ENCODE results near the gene BRCA2.

The BRCA2 gene

DNA sequence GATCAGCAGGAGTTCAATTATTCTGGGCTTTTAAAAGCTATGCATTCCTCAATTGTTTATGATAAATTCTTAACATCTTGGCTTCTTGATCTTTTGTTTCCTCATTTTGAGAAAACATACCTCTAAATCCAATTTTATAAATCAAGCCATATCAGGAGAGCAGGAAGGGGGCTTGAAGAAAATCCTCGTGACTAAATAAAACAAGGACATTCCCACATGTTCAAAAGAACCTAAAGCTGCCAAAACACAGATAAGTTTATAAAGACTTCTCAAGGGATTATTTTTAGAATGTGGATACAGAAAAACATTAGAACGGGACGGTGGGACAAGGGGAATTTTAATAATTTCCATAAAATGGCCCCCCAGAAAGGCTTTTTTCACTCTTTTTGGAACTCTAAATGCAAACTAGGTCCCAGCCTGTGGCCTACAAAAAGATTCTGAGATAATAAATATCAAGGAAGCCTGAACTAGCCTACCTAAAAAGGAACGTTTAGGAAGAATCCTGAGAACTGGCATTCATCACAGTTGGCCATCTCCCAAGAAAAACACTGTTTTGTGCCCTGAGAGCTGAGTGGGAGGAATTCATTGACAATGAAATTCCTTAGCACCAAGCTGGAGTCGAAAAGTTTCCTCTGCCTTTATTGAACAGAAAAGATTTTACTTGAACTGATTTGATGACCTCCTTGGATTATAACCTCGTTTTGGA is 30.2 kb upstream of the BRCA2 start:
- Histone ChIP-seq H3K9me3 (ENCODE audit: insufficient read depth, low read depth, low read length) (no peaks in the 10 kb centered on the region), H3K4me3 (ENCODE audit: low read length) (no peak overlapping the region), H3K36me3 (ENCODE audit: insufficient read depth, low read length) (no peaks in the 10 kb centered on the region), H3K27ac (ENCODE audit: low read depth, low read length) (peak overlapping the region; percentile 69), H3K9ac (ENCODE audit: low read depth, low read length) (no peak overlapping the region; the same call in 1 of the 2 replicates), H3K27me3 (ENCODE audit: insufficient read depth, low read length) (no peaks in the 10 kb centered on the region), H3K4me1 (ENCODE audit: insufficient read depth, low read length) (peaks cover 18% of the 10 kb centered on the region)
- 82% methylated on average over 6 of the region's 6 CpGs for WGBS

DNA sequence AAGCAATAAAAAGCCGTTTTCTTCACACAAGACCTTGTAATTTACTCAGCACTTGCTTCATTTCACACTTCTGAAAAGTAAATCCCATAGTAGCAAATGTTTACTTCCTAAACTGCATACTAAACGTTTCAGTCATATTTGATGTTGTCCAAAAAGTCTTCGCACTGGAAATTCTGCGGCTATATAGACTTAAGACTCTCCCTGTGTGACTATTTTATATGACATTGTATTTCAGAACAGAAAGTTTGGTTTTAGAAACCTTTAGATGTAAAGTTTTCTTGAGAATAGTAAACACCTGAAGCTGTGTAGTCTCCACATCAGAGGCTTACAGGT is 29.7 kb upstream of the BRCA2 start:
- no peaks in the 10 kb centered on the region for H3K27me3 ChIP-seq (ENCODE audit: insufficient read depth, low read length)
- peaks cover 18% of the 10 kb centered on the region for H3K4me1 ChIP-seq (ENCODE audit: insufficient read depth, low read length)
- H3K36me3 ChIP-seq (ENCODE audit: insufficient read depth, low read length) = no peaks in the 10 kb centered on the region
- no peak overlapping the region for H3K9ac ChIP-seq (ENCODE audit: low read depth, low read length)
- no peaks in the 10 kb centered on the region for H3K9me3 ChIP-seq (ENCODE audit: insufficient read depth, low read depth, low read length)
- WGBS = 94% methylated on average over 4 of the region's 4 CpGs
- H3K4me3 ChIP-seq (ENCODE audit: low read length) = no peak overlapping the region
- peak overlapping the region; percentile 52 for H3K27ac ChIP-seq (ENCODE audit: low read depth, low read length)

DNA sequence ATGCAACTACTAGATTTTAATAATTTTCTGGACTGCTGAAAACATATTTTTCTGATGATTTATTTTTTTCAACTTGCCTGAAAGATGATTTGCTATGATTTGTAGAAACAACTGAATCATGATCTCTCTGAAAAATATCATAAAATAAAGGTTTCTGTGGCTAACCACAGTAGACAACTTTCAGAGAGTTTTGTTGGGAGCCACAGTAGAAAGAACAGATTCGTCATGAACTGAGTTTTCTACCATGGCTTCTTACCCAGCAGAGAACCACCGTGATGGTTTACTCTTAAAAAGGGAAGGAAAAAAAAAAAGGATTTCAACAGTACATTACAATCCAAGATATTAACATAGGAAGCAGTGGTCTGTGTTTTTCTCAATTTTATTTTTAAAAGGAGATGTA is 18.1 kb upstream of the BRCA2 start:
- H3K36me3 ChIP-seq (ENCODE audit: insufficient read depth, low read length) = no peaks in the 10 kb centered on the region
- no peak overlapping the region for H3K27ac ChIP-seq (ENCODE audit: low read depth, low read length)
- H3K9me3 ChIP-seq (ENCODE audit: insufficient read depth, low read depth, low read length) = no peaks in the 10 kb centered on the region
- no peak overlapping the region for H3K4me3 ChIP-seq (ENCODE audit: low read length)
- WGBS = 78% methylated on average over 2 of the region's 2 CpGs
- no peaks in the 10 kb centered on the region for H3K27me3 ChIP-seq (ENCODE audit: insufficient read depth, low read length)
- no peaks in the 10 kb centered on the region; the same call in none of the 2 replicates for H3K4me1 ChIP-seq (ENCODE audit: insufficient read depth, low read length)
- H3K9ac ChIP-seq (ENCODE audit: low read depth, low read length) = no peak overlapping the region

DNA sequence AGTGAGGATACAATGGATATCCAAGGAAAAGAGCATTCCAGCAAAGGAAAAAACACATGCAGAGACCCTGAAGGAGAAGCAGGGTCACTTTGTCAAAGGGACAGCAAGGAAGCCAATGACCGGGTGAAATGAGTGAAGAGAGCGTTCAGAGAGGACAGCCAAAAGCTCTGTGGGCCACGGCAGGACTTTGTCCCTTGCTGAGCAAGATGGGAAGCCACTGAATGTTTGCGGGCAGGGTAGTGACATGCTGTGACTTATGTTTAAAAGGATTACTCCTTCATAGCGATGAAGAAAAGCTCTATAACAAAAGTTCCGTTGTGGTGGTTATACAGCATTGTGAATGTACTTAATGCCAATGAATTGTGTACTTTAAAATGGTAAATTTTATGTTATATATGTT is 16.6 kb upstream of the BRCA2 start:
- H3K4me3 ChIP-seq (ENCODE audit: low read length) = no peak overlapping the region
- H3K9me3 ChIP-seq (ENCODE audit: insufficient read depth, low read depth, low read length) = no peaks in the 10 kb centered on the region
- H3K27me3 ChIP-seq (ENCODE audit: insufficient read depth, low read length) = no peaks in the 10 kb centered on the region
- H3K4me1 ChIP-seq (ENCODE audit: insufficient read depth, low read length) = no peaks in the 10 kb centered on the region; the same call in 1 of the 2 replicates
- H3K9ac ChIP-seq (ENCODE audit: low read depth, low read length) = no peak overlapping the region
- 96% methylated on average over 6 of the region's 6 CpGs for WGBS
- H3K27ac ChIP-seq (ENCODE audit: low read depth, low read length) = no peak overlapping the region
- no peaks in the 10 kb centered on the region for H3K36me3 ChIP-seq (ENCODE audit: insufficient read depth, low read length)

DNA sequence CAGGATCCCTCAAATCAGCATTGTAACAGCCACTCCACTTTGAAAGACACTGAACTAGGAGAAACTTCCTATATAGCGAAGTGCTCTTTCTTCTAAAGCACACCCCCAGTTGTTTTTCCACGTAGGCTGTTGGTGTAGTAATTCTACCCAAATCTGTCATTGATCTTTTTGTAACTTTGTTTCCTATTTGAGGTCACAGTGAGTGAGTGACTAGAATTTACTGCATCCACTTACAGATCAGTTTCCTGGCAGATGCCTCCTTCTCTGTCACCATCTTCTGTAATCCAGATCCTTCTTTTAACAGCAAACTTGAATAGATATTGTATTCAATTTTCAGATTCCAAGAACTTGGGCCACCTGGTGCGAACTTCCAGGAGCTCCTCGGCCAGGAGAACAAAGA is 15.4 kb upstream of the BRCA2 start:
- Histone ChIP-seq H3K4me1 (ENCODE audit: insufficient read depth, low read length) (no peaks in the 10 kb centered on the region; the same call in 1 of the 2 replicates), H3K36me3 (ENCODE audit: insufficient read depth, low read length) (no peaks in the 10 kb centered on the region), H3K27me3 (ENCODE audit: insufficient read depth, low read length) (no peaks in the 10 kb centered on the region), H3K9ac (ENCODE audit: low read depth, low read length) (no peak overlapping the region), H3K9me3 (ENCODE audit: insufficient read depth, low read depth, low read length) (no peaks in the 10 kb centered on the region), H3K4me3 (ENCODE audit: low read length) (no peak overlapping the region), H3K27ac (ENCODE audit: low read depth, low read length) (no peak overlapping the region)
- 92% methylated on average over 4 of the region's 4 CpGs for WGBS

DNA sequence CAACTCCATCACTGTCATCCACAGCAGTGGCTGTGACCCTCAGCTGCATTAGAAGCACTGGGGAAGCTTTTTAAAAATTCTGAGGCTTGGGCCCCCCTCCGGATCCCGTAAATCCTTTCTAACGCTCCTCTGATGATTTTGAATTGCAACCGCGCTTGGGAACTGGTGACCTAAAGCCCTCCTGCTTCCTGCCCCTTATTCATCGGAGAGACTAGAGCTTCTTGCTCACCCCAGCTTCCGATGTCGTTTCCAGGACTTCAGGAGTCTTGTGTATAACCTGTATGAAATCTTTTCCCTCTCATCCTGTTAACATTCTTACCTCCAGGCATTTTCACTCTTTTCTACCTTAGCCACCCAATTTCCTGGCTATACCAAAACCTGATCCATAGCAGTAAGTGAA is 14.9 kb upstream of the BRCA2 start:
- Histone ChIP-seq H3K4me3 (ENCODE audit: low read length) (no peak overlapping the region), H3K27ac (ENCODE audit: low read depth, low read length) (no peak overlapping the region), H3K36me3 (ENCODE audit: insufficient read depth, low read length) (no peaks in the 10 kb centered on the region), H3K9ac (ENCODE audit: low read depth, low read length) (no peak overlapping the region), H3K4me1 (ENCODE audit: insufficient read depth, low read length) (no peaks in the 10 kb centered on the region; the same call in 1 of the 2 replicates), H3K27me3 (ENCODE audit: insufficient read depth, low read length) (no peaks in the 10 kb centered on the region), H3K9me3 (ENCODE audit: insufficient read depth, low read depth, low read length) (no peaks in the 10 kb centered on the region)
- WGBS = 68% methylated on average over 8 of the region's 8 CpGs

DNA sequence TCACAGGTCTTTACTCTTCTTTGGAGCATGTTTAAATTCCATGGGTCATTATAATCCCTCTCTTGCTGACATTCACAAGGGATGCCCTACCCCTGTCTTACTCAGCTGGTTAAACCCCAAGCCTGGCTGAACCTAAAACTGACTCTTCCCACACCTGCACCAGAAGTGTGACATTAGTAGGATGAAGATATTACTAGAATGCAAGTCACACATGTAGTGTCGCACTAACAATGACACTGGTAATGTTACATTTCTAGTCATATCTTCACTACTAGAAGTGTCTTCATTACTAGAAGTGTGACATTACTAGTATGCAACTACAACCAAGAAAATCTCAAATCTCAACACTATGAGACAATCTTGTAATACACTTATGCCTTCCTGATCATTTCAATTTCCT is 14.4 kb upstream of the BRCA2 start:
- Histone ChIP-seq H3K9ac (ENCODE audit: low read depth, low read length) (no peak overlapping the region), H3K27me3 (ENCODE audit: insufficient read depth, low read length) (no peaks in the 10 kb centered on the region), H3K4me3 (ENCODE audit: low read length) (no peak overlapping the region), H3K9me3 (ENCODE audit: insufficient read depth, low read depth, low read length) (no peaks in the 10 kb centered on the region), H3K27ac (ENCODE audit: low read depth, low read length) (no peak overlapping the region), H3K36me3 (ENCODE audit: insufficient read depth, low read length) (no peaks in the 10 kb centered on the region), H3K4me1 (ENCODE audit: insufficient read depth, low read length) (no peaks in the 10 kb centered on the region; the same call in 1 of the 2 replicates)
- WGBS = 100% methylated on average over 1 of the region's 1 CpG

DNA sequence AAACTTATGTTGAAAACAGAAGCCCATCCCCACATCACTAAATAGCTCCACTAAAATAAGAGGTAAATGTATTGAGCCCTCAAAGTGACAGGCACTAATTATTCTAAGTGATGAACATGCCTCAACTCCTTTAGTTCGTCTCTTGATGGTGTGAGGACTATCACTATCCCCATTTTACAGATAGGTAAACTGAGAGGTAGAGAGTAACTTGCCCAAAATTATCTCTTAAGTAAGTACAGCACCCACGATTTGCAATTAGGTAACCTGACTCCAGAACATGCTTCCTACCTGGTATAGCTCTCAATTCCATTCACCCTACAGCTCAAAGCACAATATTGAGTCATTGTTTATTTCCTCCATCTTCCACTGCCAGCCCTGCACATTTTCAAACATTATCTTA is 12.8 kb upstream of the BRCA2 start:
- H3K4me1 ChIP-seq (ENCODE audit: insufficient read depth, low read length) = no peaks in the 10 kb centered on the region; the same call in 1 of the 2 replicates
- H3K36me3 ChIP-seq (ENCODE audit: insufficient read depth, low read length) = no peaks in the 10 kb centered on the region
- no peak overlapping the region for H3K27ac ChIP-seq (ENCODE audit: low read depth, low read length)
- no peak overlapping the region for H3K9ac ChIP-seq (ENCODE audit: low read depth, low read length)
- 83% methylated on average over 2 of the region's 2 CpGs for WGBS
- H3K9me3 ChIP-seq (ENCODE audit: insufficient read depth, low read depth, low read length) = no peaks in the 10 kb centered on the region
- H3K4me3 ChIP-seq (ENCODE audit: low read length) = no peak overlapping the region
- H3K27me3 ChIP-seq (ENCODE audit: insufficient read depth, low read length) = no peaks in the 10 kb centered on the region

DNA sequence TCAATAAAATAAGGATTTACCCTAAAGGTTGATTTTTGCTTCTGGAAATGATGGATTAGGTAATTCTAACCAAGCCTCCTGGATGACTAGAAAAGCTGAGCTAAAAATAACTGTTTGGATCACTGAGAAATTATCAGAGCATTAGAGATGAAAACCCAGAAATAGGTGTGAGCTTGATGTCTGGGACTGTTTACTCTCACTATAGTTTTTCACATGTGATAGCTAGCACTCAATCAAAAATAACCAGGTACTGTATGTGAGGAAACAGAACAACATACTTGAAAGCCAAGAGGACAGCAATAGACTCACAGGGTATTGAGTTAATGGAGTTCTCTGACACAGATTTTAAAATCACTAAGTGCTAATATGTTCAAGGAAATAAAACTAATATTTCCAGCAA is 9.7 kb upstream of the BRCA2 start:
- Histone ChIP-seq H3K4me1 (ENCODE audit: insufficient read depth, low read length) (no peaks in the 10 kb centered on the region), H3K4me3 (ENCODE audit: low read length) (no peak overlapping the region), H3K9ac (ENCODE audit: low read depth, low read length) (no peak overlapping the region), H3K9me3 (ENCODE audit: insufficient read depth, low read depth, low read length) (no peaks in the 10 kb centered on the region), H3K36me3 (ENCODE audit: insufficient read depth, low read length) (no peaks in the 10 kb centered on the region), H3K27me3 (ENCODE audit: insufficient read depth, low read length) (no peaks in the 10 kb centered on the region), H3K27ac (ENCODE audit: low read depth, low read length) (no peak overlapping the region)

DNA sequence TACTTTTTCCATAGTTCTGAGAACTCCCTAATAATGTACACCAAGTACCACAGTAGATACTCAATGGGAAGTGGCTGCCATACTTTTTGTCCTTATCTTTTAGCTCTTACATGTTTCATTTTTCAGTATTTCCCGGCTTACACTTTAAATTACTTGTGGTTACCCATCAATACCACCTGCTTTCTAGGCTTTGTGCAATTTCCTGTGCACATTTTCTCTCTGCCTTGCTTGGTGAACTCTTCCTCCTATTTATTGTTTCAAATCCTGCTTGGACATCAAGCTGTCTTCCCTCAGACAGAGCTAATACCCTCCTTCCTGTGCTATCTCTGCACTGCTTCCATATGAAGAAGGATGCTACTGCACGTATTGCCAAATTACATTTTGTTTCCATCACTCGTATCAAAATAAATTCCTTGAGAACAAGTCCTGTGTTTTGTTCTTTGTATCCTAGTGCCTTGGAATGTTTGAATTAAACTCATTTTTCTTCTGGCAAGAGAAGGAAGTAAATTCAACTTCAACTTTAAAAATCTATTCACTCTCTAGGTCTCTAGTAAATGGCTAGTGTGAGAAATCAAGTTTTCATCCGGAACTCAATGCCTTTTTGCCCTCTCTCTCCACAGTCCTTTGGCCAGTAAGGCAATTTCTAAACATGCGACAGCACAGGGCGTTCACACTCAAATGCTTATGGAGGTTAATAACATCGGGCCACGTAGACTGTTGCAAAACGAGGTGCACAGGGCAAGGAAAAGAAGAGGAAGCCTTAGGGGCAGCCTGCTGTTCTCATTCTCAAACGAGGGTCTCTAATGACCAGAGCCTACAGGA is 5.8 kb upstream of the BRCA2 start:
- Histone ChIP-seq H3K27me3 (ENCODE audit: insufficient read depth, low read length) (no peaks in the 10 kb centered on the region), H3K36me3 (ENCODE audit: insufficient read depth, low read length) (no peaks in the 10 kb centered on the region), H3K4me1 (ENCODE audit: insufficient read depth, low read length) (no peaks in the 10 kb centered on the region), H3K9me3 (ENCODE audit: insufficient read depth, low read depth, low read length) (no peaks in the 10 kb centered on the region), H3K27ac (ENCODE audit: low read depth, low read length) (no peak overlapping the region), H3K9ac (ENCODE audit: low read depth, low read length) (no peak overlapping the region), H3K4me3 (ENCODE audit: low read length) (no peak overlapping the region)
- 79% methylated on average over 10 of the region's 10 CpGs for WGBS

DNA sequence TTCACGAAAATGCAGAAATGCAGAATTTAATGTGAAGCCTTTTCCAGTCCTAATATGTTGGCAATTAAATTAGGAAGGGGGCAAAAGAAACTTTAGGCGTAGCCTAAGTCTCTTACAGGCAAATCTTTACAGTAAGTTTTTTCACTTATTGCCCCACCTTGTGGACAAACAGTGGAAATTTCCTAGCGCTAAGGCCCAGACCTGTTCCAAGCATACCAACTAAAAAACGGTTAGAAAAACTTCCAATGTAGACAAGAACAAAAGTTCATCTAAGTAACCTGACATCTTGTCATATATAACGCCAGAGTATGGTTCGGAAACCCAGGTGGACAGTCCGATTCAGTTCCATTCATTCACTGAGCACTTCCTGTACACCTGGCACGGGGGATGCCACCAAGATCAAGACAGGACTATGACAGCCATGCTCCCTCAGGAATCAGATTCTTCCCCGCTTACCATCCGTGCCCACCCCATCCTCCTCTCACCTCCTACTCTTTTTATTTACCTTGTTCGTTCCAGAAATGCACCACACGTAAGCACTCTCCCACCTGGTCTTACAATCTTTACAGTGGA is 5.1 kb upstream of the BRCA2 start:
- H3K36me3 ChIP-seq (ENCODE audit: insufficient read depth, low read length) = no peaks in the 10 kb centered on the region
- no peak overlapping the region for H3K9ac ChIP-seq (ENCODE audit: low read depth, low read length)
- no peak overlapping the region for H3K27ac ChIP-seq (ENCODE audit: low read depth, low read length)
- no peaks in the 10 kb centered on the region for H3K4me1 ChIP-seq (ENCODE audit: insufficient read depth, low read length)
- H3K9me3 ChIP-seq (ENCODE audit: insufficient read depth, low read depth, low read length) = no peaks in the 10 kb centered on the region
- no peaks in the 10 kb centered on the region for H3K27me3 ChIP-seq (ENCODE audit: insufficient read depth, low read length)
- WGBS = 57% methylated on average over 12 of the region's 12 CpGs
- H3K4me3 ChIP-seq (ENCODE audit: low read length) = no peak overlapping the region
